Breast epithelium (tissue), 3 donors: Measurements from ENCODE around the gene LPGAT1.
"Not testable (repeated sequence)": the region's sequence is repeated elsewhere in the genome, so short reads cannot be mapped to it uniquely, and the experiment has no call there.

ENCODE experiments used
- POLR2A ChIP-seq: fragments of 450-650 bp; IDR thresholded peaks from one replicate; pipeline ENCODE4 v1.6.1; 2016; ENCODE audit warnings: antibody characterized with exemption, mild to moderate bottlenecking, moderate library complexity
- TF ChIP-seq, protein P1 (sequence below), 3 donors: fragments of 450-650 bp; IDR thresholded peaks; one replicate each; pipeline ENCODE4 v1.5.1; 2016 to 2017; ENCODE audit warnings: antibody characterized with exemption in 3 of 3, mild to moderate bottlenecking in 3 of 3, moderate library complexity in 3 of 3

DNA sequence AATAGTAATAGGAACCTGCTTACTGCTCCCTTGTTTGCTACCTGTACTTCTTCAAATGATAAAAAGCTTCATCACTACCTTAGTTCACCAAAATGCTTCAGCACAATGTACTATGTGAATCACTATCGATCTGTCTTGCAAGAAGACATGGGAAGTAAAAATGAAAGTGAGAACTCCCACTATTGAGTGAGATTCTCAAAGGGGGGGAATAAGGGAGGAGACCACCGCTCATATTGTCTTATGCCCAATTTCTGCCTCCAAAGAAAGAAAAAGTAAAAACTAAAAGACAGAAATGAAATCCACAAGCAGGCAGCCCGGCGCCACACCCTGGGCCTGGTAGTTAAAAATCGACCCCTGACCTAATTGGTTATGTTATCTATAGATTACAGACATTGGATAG is 136.7 kb downstream of the LPGAT1 start:
- TF ChIP-seq, protein P1, sequence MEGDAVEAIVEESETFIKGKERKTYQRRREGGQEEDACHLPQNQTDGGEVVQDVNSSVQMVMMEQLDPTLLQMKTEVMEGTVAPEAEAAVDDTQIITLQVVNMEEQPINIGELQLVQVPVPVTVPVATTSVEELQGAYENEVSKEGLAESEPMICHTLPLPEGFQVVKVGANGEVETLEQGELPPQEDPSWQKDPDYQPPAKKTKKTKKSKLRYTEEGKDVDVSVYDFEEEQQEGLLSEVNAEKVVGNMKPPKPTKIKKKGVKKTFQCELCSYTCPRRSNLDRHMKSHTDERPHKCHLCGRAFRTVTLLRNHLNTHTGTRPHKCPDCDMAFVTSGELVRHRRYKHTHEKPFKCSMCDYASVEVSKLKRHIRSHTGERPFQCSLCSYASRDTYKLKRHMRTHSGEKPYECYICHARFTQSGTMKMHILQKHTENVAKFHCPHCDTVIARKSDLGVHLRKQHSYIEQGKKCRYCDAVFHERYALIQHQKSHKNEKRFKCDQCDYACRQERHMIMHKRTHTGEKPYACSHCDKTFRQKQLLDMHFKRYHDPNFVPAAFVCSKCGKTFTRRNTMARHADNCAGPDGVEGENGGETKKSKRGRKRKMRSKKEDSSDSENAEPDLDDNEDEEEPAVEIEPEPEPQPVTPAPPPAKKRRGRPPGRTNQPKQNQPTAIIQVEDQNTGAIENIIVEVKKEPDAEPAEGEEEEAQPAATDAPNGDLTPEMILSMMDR (IDR thresholded peaks at IDR 0.05): not testable (repeated sequence)
- not testable (repeated sequence) for TF ChIP-seq POLR2A
